ENCODE data around the gene LAG3.

Gene LAG3

GRCh38 chr12:6826734-6827436 lies 54.6 kb downstream of the LAG3 start:
- TF ChIP-seq SIN3A (IDR thresholded peaks at IDR 0.05; ENCODE audit: borderline replicate concordance, insufficient read depth, low read length) (no peak), FOXP2 (optimal IDR thresholded peaks at IDR 0.05; ENCODE audit: borderline replicate concordance, extremely low read depth, extremely low read length, insufficient read depth) (no peak), REST (IDR thresholded peaks at IDR 0.05; ENCODE audit: insufficient read depth in 1 of 2, low read depth in 2 of 2, low read length in 2 of 2) (no peak), POLR2AphosphoS5 (IDR thresholded peaks at IDR 0.05; ENCODE audit: low read depth, low read length) (no peak), TAF1 (IDR thresholded peaks at IDR 0.05; ENCODE audit: borderline replicate concordance, insufficient read depth, low read length) (no peak)

GRCh38 chr12:6827437-6827911 lies 55.2 kb downstream of the LAG3 start:
- TF ChIP-seq POLR2AphosphoS5 (IDR thresholded peaks at IDR 0.05; ENCODE audit: low read depth, low read length) (peak; percentile 93), SIN3A (IDR thresholded peaks at IDR 0.05; ENCODE audit: borderline replicate concordance, insufficient read depth, low read length) (no peak), REST (IDR thresholded peaks at IDR 0.05; ENCODE audit: insufficient read depth in 1 of 2, low read depth in 2 of 2, low read length in 2 of 2) (peak; percentile 41 to 59; a peak in 1 of 4 replicates), TAF1 (IDR thresholded peaks at IDR 0.05; ENCODE audit: borderline replicate concordance, insufficient read depth, low read length) (peak; percentile 92), FOXP2 (optimal IDR thresholded peaks at IDR 0.05; ENCODE audit: borderline replicate concordance, extremely low read depth, extremely low read length, insufficient read depth) (no peak)
